ENCODE results near the gene CNOT2. TPM values are rescaled to one million over a fixed set of nuclear protein-coding genes. Genes with fewer than 3 reads are reported as not detected.
A peak's percentile ranks its signal among the peaks of the same experiment; 100 is the strongest.

Gene CNOT2
- total RNA-seq, 1 donor from 2014 or later, result 48.7 TPM

DNA sequence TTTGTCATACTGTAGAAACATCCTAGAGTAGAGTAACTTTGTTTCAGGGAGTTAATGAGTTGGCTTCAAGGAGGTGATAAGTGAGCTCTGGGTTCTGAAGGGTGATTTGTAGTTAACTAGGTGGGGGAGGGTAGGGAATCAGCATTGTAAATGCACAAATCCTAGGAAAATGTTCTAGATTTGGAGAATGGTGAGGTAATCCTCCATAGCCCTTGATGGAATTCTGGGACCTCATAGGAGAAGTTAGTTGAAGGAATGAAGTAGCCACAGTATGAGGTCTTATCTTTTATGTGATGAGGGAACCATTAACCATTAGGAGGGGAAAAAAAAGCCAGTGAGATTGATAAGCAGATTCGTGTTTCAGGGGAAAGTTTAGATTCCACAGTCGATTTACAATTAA is 8.0 kb downstream of the CNOT2 start:
- Mint-ChIP-seq H3K9me3 (ENCODE audit: low read depth) (no peaks in the 10 kb centered on the region), H3K36me3 (ENCODE audit: low read depth) (peaks cover 1% of the 10 kb centered on the region), H3K27me3 (ENCODE audit: low read depth) (no peaks in the 10 kb centered on the region), H3K4me3 (ENCODE audit: unreplicated experiment) (no peak overlapping the region), H3K27ac (ENCODE audit: unreplicated experiment) (peak overlapping the region; percentile 73), H3K4me1 (ENCODE audit: low read depth) (peaks cover 82% of the 10 kb centered on the region)
- TF ChIP-seq, protein P1, sequence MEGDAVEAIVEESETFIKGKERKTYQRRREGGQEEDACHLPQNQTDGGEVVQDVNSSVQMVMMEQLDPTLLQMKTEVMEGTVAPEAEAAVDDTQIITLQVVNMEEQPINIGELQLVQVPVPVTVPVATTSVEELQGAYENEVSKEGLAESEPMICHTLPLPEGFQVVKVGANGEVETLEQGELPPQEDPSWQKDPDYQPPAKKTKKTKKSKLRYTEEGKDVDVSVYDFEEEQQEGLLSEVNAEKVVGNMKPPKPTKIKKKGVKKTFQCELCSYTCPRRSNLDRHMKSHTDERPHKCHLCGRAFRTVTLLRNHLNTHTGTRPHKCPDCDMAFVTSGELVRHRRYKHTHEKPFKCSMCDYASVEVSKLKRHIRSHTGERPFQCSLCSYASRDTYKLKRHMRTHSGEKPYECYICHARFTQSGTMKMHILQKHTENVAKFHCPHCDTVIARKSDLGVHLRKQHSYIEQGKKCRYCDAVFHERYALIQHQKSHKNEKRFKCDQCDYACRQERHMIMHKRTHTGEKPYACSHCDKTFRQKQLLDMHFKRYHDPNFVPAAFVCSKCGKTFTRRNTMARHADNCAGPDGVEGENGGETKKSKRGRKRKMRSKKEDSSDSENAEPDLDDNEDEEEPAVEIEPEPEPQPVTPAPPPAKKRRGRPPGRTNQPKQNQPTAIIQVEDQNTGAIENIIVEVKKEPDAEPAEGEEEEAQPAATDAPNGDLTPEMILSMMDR (IDR thresholded peaks at IDR 0.05), result no peak
- DNase-seq (ENCODE audit: low spot score), result no peak

DNA sequence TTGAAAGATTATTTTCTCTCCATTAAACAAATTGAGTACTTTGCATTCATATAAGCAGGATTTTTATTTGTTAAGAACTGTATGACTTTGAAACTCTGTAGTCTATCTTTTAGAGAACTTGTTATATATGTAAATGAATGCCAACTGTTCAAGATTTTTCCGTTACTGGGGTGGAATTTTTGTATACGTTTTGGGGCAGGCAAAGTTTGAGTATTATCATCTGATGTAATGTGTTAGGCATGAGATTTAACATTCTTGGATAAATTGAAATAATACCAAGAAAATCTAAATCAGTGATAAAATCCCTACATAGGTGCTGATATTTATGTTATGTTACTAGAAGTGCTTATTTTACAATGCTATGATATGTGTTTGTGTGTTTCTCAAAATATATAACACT is 8.4 kb downstream of the CNOT2 start:
- Mint-ChIP-seq H3K4me3 (ENCODE audit: unreplicated experiment) (no peak overlapping the region), H3K27me3 (ENCODE audit: low read depth) (no peaks in the 10 kb centered on the region), H3K36me3 (ENCODE audit: low read depth) (peaks cover 1% of the 10 kb centered on the region), H3K4me1 (ENCODE audit: low read depth) (peaks cover 82% of the 10 kb centered on the region), H3K9me3 (ENCODE audit: low read depth) (no peaks in the 10 kb centered on the region), H3K27ac (ENCODE audit: unreplicated experiment) (peak overlapping the region; percentile 73)
- TF ChIP-seq, protein P1 (IDR thresholded peaks at IDR 0.05), result no peak
- DNase-seq (ENCODE audit: low spot score), result no peak

DNA sequence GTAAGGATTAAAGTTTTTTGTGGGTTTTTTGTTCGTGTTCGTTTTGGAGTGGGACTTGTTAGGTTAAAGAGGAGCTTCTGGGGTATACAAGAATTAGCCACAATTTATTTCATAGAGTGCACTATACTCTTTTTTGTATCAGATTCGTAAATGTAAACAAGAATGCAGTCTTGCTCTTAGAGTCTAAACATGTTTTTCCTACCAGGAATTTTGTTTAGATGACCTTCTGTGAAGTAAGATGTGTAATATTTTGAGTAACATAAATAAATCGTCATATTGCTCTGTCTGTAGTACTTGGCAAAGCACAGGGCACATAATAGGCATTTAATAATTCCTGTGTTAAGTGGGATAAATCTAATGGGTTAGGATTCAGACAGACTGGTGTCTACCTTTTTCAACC is 9.6 kb downstream of the CNOT2 start:
- TF ChIP-seq, protein P1 (IDR thresholded peaks at IDR 0.05), result no peak
- peaks cover 72% of the 10 kb centered on the region for H3K4me1 Mint-ChIP-seq (ENCODE audit: low read depth)
- H3K27ac Mint-ChIP-seq (ENCODE audit: unreplicated experiment), result peak overlapping the region; percentile 51
- H3K4me3 Mint-ChIP-seq (ENCODE audit: unreplicated experiment), result no peak overlapping the region
- DNase-seq (ENCODE audit: low spot score), result no peak
- H3K27me3 Mint-ChIP-seq (ENCODE audit: low read depth), result no peaks in the 10 kb centered on the region
- no peaks in the 10 kb centered on the region for H3K9me3 Mint-ChIP-seq (ENCODE audit: low read depth)
- H3K36me3 Mint-ChIP-seq (ENCODE audit: low read depth), result peaks cover 1% of the 10 kb centered on the region

DNA sequence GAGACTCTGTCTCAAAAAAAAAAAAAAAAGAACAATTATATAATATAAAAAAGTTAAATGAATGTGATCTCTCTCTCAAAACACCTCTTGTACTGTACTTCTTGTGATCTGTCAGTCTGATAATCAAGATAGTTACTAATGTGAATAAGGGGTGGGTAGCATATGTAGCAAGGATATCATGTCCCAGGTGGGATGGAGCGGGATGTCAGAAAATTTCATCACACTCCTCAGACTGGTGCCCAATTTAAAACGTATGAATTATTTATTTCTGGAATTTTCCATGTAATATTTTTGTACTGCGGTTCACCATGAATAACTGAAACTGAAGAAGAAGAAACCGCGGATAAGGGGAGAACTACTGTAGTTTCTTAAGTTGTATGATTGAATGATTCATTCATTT is 11.0 kb downstream of the CNOT2 start:
- H3K36me3 Mint-ChIP-seq (ENCODE audit: low read depth), result peaks cover 1% of the 10 kb centered on the region
- peak overlapping the region; percentile 78 for H3K27ac Mint-ChIP-seq (ENCODE audit: unreplicated experiment)
- no peaks in the 10 kb centered on the region for H3K27me3 Mint-ChIP-seq (ENCODE audit: low read depth)

DNA sequence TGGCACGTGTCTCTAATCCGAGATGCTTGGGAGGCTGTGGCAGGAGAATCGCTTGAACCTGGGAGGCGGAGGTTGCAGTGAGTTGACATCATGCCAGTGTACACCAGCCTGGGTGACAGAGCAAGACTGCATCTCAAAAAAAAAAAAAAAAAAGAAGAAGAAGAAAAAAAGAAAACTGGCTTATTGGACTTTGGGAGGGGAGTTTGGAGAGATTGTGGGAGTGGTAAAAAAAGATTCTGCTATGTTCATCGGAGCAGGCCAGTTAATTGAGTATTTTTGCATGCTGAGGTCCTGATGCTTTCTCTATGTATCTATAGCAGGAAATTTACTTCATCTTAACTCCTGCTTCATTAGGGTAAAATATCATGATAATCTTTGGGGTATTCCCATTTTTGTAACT is 11.6 kb downstream of the CNOT2 start:
- H3K27ac Mint-ChIP-seq (ENCODE audit: unreplicated experiment), result peak overlapping the region; percentile 80
- DNase-seq (ENCODE audit: low spot score), result no peak
- H3K27me3 Mint-ChIP-seq (ENCODE audit: low read depth), result no peaks in the 10 kb centered on the region
- H3K4me3 Mint-ChIP-seq (ENCODE audit: unreplicated experiment), result peak overlapping the region; percentile 49
- TF ChIP-seq, protein P1 (IDR thresholded peaks at IDR 0.05), result no peak
- peaks cover 1% of the 10 kb centered on the region for H3K36me3 Mint-ChIP-seq (ENCODE audit: low read depth)
- H3K9me3 Mint-ChIP-seq (ENCODE audit: low read depth), result no peaks in the 10 kb centered on the region
- H3K4me1 Mint-ChIP-seq (ENCODE audit: low read depth), result peaks cover 76% of the 10 kb centered on the region

More for the DNA sequence above, 11.0 kb downstream of the CNOT2 start:
- H3K9me3 Mint-ChIP-seq (ENCODE audit: low read depth), result no peaks in the 10 kb centered on the region
- DNase-seq (ENCODE audit: low spot score), result no peak
- peaks cover 71% of the 10 kb centered on the region for H3K4me1 Mint-ChIP-seq (ENCODE audit: low read depth)
- H3K4me3 Mint-ChIP-seq (ENCODE audit: unreplicated experiment), result no peak overlapping the region
- TF ChIP-seq, protein P1 (IDR thresholded peaks at IDR 0.05), result no peak
